ENCODE results near the gene MTAP.

GRCh38 chr9:21966140-21966851 lies 163.9 kb downstream of the MTAP start:
- TF ChIP-seq CTCF (IDR thresholded peaks at IDR 0.05) (no peak), POLR2A (IDR thresholded peaks at IDR 0.05) (no peak)
